Muscle of back (tissue), 13 donors: ENCODE data around the gene GPR39. TPM values are rescaled to one million over a fixed set of nuclear protein-coding genes. Genes with fewer than 3 reads are reported as not detected.
A peak's percentile ranks its signal among the peaks of the same experiment; 100 is the strongest.
"Not testable (repeated sequence)": the region's sequence is repeated elsewhere in the genome, so short reads cannot be mapped to it uniquely, and the experiment has no call there.

Source experiments
- DNase-seq, 3 donors: peaks; one replicate each; pipeline versions ENCODE4 v3.0.0 to v3.0.0-alpha.2; 2013
- long read RNA-seq, 9 donors: transcript quantifications; one replicate each; lab custom pipeline, GENCODE V29; 2026
- polyA plus RNA-seq, 10 donors: library from polyadenylated mRNA; unstranded; fragments of 120-200 nt; gene quantifications; one replicate each; pipeline ENCODE4 v1.2.1, GENCODE V29; 2013; ENCODE audit not compliant: insufficient read length in 10 of 10

GPR39 gene
- polyA plus RNA-seq = under 1 TPM in 9 of 10 donors, not detected in 1; 0.08 to 0.27 (median 0.16) TPM
- long read RNA-seq, donor 1 = 0 reads
- long read RNA-seq, donor 2 = 0 reads
- long read RNA-seq, donor 3 = 0 reads
- long read RNA-seq, donor 4 = 0 reads
- long read RNA-seq, donor 5 = 0 reads
- long read RNA-seq, donor 6 = 0 reads
- long read RNA-seq, donor 7 = 0 reads
- long read RNA-seq, donor 8 = 0 reads
- long read RNA-seq, donor 9 = 0 reads

DNA sequence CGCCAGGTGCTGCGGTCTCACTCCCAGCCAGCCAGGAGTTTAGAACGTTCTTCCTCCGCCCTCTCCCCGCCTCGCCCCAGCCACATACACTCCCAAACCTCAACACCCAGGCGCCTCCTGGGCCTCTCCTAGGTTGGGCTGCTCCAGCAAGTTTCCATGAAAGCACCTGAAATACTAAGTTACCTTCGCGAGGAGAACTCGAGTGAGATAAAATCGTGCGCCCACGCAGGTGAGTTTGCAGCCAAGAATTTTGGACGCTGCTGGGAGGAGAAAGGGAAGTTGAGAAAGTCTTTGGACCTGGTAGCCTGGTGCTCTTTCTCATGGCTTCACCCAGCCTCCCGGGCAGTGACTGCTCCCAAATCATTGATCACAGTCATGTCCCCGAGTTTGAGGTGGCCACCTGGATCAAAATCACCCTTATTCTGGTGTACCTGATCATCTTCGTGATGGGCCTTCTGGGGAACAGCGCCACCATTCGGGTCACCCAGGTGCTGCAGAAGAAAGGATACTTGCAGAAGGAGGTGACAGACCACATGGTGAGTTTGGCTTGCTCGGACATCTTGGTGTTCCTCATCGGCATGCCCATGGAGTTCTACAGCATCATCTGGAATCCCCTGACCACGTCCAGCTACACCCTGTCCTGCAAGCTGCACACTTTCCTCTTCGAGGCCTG lies at the start of gene GPR39:
Gene GPR39, plus strand, starts transcription at position 83 of the 673 bp plus-strand sequence.
- no peak for DNase-seq

DNA sequence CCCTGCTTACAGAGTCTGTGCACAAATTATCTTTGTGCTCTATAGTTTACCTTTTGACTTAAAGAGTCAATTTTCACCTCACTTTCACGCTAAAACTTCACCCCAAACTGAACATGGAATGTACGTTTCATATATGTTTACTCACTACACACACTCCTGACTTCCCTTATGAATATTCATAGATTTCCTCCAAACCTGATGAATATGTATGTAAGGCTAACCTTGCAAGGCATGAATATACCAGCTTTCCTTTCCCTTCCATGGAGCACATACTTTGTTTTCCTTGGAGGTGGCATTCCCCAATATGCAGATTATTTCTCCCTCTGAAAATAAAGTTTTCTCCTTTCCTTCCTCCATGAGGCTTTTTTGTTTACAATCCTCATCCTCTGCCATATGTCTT lies 48.4 kb upstream of the GPR39 start:
- DNase-seq = no peak

DNA sequence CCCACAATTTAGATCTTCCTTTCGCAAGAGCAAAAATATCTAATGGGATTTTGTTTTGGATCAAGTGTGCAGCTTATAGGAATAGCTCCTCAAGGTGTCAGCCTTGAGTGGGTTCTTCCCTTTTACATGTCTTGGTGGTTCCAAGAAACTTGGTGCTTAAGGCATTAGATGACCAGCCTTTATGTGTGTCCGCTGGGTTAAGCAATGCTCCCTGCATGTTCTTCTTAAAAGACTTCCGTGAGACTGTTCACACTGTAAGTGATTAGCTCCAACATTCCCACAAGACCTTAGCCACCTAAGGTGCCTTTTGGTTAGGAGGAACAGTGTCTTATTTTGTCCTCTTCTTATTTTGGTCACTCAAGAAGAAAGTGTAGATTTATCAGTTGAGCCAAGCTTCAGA lies 44.3 kb upstream of the GPR39 start:
- no peak for DNase-seq

DNA sequence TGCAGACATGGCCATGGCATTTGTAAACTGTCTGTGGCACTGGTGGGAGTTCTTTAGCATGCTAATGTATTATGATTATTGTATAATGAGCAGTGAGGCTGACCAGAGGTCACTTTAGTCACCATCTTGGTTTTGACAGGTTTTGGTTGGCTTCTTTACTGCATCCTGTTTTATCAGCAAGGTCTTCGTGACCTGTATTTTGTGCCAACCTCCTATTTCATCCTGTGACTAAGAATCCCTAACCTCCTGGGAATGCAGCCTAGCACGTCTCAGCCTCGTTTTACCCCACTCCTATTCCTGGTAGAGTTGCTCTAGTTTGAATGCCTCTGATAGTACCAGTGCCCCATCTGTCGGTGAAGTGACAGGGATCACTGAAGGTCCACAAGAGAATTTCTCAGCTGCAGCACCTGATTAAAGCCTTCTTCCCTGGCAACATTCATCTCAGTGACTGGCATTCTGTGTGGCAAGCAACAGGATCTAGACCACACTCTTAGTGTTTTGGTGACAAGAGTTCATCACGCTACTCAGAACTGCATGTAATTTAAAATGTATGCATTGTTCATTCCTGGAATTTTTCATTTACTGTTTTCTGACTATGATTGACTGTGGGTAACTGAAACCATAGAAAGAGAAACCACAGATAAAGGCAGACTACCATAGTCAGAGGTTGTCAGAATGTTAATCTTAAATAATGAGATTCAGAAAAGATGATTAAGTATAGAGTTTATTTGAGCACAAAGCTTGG lies 43.0 kb upstream of the GPR39 start:
- no peak for DNase-seq

DNA sequence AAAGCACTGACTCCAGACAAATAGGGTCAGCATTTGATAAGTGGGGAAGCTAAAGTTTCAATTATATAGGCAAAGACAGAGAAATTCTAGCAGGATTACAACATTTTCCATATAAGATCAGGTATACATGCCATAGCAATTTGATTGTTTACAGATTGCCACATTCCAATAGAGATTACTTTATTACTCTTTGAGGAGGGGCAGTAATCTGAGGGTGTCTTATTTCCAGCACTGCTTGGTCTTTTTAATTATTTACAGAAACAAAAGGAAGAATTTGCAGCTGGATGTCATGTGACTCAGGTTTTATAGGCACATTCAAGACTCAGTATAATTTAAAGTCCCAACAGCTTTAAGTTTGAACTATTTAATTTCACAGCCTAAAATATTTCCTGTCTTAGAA lies 42.5 kb upstream of the GPR39 start:
- no peak for DNase-seq

DNA sequence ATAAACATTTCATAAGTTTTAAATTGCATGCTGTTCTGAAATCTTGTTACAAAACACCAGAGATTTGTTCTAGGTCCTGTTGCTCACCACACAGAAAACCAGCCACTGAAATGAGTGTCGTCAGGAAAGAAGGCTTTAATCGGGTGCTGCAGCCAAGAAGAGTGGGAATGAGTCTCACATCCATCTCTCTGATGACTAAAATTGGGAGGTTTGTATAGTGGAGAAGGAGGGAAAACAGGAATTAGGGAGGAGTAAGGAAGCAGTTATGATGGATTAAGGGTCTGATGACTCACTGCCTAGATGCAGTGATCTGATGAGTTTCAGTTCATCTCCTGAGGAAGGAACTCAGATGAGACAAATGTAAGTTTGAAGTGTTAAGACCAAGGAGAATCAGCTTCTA lies 42.1 kb upstream of the GPR39 start:
- DNase-seq = no peak

DNA sequence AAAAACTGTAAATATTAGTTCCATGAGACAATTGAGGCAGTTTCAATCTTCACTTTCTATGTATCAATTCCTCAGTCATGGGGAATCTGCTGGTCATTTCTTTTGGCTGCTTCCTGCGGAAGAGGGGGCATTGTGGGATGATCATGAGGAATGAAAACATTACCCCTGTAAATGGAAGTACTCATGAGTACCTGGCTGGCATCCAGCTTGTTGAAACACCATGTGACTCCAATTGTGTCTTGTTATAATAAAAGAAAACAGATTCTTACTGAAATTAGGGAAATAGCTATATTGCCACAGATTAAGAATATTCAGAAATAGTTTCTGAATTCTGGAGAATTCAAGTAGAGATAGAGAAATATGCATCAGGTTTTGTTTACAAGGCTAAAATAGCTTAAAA lies 41.6 kb upstream of the GPR39 start:
- DNase-seq = no peak

DNA sequence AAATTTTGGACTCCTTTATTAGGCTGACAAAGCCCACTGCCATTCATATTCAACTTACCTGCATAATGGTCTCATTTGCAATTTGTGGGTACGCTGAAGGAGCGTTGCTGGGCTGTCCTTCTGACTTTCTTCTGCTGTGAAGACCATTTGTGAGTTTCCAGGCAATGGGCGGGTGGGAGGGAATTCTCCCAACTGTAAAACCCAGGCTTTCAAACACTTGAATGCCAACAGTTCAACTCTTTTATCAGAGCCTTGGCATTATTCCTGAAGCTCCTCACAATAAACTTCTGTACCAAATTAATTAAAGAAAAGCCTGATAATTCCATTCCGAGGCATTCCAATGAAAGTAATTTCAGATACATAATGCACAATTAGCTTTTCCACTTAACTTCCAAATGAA lies 35.2 kb upstream of the GPR39 start:
- DNase-seq = no peak

DNA sequence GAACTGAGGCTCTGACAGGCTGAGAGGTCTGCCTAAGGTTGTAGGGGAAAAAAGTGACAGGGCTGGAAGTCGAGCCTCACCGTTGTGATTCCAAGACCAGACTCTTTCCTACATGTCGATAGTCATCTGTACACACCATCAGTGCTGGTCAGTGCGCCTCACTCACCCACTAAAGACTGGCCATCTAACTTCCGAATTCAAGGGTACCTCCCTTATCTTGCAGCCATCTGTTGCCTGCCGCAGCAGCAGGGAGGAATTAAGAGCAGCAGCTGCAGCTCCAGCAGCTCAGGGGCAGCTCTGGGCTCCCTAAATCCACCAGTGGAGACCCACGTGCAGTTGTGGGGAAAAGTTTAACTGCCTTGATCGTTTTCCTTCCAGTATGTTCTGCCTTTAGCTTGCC lies 32.6 kb upstream of the GPR39 start:
- peak in 1 of 3 donors; percentile 12 for DNase-seq

DNA sequence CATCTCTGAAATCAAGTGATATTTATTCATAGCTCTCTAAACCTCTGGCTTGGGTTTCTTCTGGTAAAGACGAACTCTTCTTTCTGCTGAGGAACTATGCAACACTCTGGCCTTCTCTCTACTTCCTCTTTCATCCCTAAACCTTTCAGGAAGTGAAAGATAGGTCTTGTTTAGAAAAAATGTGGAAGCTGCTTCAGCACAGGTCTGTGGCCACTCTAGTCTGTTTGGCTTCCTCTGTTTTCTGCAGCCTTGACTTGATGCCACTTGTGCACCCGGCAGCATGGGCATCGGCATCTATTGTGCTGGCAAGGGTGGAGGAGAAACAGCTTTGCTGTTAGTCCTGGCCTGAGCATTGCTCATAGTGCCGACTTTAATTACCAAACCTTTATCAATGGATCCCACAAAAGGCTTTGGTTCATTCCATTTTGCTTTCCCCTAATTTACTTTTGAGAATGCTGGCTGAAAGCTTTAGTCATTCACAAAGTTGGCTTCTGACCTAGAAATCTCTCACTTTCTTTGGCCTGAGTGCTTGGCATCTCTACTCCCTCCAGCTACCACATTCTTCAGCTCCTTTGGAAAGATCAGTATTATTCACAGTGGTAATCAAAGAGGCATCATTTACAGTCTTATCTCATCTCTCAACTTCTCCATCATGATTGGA lies 32.0 kb upstream of the GPR39 start:
- peak in 1 of 3 donors; percentile 11 for DNase-seq

DNA sequence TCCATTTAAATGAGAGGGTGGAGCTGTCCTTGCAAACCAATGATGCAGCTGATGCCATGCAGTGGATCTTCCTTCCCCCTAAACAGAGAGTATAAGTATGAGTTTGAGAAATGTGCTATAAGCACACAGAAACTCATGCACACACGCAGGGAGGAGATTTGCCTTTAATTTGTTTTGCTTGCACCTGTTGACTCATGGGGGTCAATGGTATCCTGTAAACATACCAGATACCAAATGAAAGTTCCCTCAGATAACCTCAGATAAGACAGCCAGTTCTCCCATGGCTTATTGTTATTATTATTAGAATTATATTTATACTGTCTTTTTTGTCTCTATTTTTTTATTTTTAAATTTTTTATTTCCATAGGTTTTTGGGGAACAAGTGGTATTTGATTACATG lies 29.5 kb upstream of the GPR39 start:
- DNase-seq = no peak

DNA sequence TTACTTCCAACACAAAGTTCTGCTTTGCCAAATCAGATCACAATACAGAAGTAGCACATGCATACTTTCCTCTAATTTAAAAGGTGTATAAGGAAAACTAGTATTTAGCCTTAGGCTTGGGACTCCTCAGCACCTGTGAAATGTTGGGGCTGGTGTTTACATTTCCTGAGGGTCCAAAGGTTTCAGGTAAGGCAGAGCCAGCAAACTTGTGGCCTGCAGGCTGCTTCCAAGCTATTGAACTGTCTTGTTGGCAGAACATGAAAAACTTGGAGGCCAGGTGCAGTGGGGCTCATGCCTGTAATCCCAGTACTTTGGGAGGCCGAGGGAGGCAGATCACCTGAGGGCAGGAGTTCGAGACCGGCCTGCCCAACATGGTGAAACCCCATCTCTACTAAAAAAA lies 26.5 kb upstream of the GPR39 start:
- no peak for DNase-seq

DNA sequence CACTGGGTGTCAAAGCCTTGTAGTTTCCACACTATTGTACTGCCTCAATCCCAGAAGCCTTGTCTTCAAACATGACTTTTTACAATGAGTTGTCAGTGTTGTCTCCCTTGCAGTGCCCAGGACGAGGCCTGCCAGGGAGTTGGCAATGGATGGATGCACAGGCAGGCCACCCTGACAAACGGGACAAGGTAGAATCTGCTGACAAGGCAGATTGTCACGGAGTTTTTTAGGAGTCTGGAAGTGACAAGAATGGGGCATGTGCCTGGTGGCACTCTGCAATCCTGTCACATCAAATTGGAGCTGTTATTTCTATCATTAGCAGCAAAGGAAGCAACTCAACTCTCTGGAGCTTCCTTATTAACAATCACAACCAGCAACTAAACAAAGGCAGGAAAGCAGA lies 25.2 kb upstream of the GPR39 start:
- DNase-seq = no peak

DNA sequence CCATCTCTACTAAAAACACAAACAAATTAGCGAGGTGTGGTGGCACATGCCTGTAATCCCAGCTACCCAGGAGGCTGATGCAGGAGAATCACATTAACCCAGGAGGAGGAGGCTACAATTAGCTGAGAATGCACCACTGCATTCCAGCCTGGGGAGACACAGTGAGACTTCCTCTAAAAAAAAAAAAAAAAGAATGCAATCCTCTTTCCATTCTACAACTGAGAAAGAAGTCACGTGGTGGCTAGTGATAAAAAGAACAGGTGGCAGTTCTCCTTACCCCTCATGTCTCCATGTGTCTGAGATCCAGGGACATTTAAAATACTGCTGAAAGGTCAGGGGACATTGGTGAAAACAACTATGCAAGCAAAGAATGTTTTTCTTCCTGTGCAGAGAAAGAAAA lies 24.4 kb upstream of the GPR39 start:
- no peak for DNase-seq

DNA sequence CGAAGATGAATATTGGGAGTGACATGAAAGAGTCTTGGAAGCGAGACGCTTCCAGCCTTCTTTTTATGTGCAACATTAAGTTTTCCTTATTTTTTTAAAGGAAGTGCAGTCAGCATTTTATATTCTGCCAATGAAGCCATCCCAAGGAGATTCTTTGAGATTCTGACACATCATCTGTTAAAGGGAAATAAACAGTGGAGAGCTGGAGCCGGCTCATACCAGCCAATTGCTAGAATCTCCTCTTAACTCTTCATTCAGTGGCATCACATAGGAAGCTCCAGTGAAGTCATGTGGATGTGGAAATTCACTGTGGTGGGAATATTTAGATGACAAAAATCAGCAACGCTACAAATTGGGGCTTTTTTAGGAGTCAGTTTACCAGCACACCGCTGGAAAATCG lies 23.7 kb upstream of the GPR39 start:
- DNase-seq = no peak

DNA sequence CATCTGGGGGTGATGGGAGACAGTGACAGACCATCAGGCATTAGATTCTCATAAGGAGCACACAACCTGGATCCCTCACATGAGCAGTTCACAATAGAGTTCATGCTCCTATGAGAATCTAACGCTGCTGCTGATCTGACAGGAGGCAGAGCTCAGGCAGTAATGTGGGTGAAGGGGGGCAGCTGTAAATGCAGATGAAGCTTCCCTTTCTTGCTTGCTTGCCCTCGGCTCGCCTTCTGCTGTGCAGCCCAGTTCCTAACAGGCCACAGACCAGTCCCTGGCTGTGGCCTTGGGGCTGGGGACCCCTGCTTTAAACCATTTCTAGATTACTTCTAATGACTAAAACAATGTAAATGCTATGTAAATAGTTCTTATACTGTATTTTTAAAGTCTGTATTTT lies 19.6 kb upstream of the GPR39 start:
- DNase-seq = not testable (repeated sequence)

DNA sequence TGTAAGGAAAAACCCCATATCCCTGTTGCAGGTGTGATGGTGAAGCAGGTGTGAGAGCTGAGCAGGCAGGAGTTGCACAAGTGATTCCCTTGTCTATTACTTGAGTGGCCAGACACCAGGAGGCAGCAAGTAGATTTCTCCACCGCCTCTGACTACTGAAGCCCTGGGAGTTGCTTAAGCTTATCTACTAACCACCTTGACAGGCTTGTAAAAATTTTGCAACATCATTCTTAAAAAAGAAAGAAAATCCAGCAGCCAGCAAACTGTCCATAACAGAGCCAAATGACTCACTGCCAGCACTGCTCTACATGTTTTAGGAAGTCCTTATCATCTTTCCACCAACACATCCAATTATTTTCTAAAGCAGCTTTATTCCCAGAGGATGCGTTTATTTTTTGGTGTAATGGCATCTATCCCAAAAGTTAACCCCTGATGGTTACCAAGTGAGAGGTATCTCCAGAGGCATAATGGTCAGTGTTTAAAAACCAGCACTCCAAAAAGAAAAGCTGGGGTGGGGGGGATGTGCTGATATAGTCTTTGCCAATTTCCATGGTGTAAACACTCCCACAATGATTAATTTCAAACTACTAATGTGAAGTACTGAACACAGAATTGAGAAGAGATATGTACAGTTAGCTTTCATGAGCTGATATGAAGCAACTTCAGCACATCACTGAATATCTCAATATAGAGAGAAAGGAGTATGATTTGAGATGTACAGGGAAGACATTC lies 16.3 kb upstream of the GPR39 start:
- no peak for DNase-seq

DNA sequence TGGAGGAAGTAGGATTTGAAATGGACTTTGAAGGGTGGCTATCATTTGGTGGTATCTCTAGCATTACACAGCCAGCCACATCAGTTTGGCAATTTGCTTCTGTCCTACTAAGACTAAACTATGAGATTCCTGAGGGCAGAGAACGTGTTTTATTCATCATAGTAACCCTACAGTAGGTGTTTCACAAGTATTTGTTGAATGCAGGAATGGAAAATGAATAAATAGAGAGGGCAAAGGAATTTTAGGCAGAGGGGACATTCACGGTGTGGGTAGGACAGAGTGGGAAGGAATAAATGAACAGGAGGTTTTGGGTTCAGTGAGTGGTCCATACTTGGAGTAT lies 15.7 kb upstream of the GPR39 start:
- DNase-seq = no peak

DNA sequence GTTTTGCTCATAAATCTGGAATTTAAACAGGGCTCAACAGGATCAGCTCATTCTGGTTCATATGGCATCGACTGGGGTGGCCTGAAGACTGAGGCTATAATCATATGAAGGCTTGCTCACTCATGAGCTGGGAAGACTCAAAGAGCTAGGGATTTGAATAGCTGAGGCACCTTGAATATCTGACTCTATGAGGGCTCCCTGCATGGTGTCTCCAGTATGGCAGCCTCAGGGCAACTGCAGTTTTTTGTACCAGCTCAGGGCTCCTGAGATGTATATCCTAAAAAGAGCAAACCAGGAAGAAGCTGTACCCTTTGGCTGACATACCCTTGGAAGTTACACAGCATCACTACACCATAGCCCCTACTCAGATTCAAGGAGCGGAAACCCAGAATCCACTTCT lies 15.3 kb upstream of the GPR39 start:
- DNase-seq = no peak

DNA sequence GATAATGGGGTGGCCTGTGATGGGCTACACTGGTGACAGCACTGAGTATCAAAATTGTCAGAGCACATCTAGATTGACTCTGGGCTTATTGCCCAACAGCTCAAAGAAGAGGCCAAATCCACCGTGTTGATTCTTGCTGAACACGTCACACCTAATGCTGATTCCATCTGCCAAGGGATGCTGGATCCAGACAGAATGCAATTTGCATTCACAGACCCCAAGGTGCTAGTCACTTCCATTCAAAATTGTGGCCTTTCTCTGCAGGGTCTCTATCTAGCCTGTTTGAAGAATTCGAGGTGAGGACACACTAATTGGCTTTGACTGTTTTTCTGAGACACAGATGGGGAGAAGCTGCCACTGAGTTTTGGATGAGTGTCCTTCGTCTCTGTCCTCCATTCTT lies 13.5 kb upstream of the GPR39 start:
- no peak for DNase-seq

DNA sequence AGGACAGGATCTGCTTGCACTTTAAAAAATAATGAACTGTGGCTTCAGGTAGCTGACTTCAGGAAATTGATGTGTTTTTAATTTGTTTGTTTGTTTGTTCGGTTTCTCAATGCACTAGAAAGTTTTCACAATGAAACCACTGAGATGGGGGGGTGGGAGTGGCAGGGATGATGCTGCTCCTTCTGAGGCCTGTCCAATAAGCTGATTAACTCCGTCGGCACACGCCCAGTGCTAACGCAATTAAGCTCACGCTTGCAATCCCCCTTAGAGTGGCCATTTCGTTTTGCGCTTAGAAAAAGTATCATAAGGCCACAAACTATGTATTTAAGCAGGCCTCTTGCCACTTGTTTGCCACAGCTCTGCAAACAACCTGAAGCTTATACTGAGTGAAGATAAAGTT lies 12.5 kb upstream of the GPR39 start:
- DNase-seq = no peak

DNA sequence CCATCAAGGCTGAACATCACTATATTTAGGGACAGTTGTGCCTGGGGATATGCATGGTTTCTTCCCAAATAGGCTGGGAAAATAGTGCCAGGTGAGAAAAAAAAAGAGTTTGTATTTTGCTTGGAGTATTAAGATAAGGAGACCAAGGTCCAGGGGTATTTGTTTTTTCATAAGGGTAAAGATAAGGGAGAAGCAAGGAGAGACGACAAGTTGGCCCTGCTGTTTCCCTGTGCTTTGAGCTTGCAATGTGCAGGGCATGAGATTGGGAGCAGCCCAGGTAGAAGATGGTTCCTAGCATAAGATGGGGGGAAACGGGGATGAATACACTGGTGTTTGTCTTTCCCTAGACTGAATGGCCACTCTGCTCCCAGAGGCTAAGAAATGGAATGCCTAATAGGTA lies 8.8 kb upstream of the GPR39 start:
- DNase-seq = no peak
